Testis (tissue), 3 donors: ENCODE results near the gene TMEM168. TPM values are rescaled to one million over a fixed set of nuclear protein-coding genes. Genes with fewer than 3 reads are reported as not detected.

Experiments
- DNase-seq: peaks from one replicate; pipeline ENCODE4 v3.0.0-alpha.2; 2019
- H3K27ac ChIP-seq, 2 donors: fragments of 200-600 bp; sonication (generic); one replicate each; pipeline ENCODE4 v1.5.1; 2019
- H3K27me3 ChIP-seq: fragments of 200-600 bp; sonication (generic); one replicate; pipeline ENCODE4 v1.5.1; 2019
- H3K36me3 ChIP-seq: fragments of 200-600 bp; sonication (generic); one replicate; pipeline ENCODE4 v1.5.1; 2017; ENCODE audit warnings: low read depth; ENCODE audit errors: missing control alignments
- H3K4me1 ChIP-seq: fragments of 200-600 bp; sonication (generic); one replicate; pipeline ENCODE4 v1.5.1; 2019
- H3K4me3 ChIP-seq, 2 donors: fragments of 200-600 bp; sonication (generic); one replicate each; pipeline ENCODE4 v1.5.1; 2017 to 2019
- H3K9me3 ChIP-seq: fragments of 200-600 bp; sonication (generic); one replicate; pipeline ENCODE4 v1.5.1; 2017
- POLR2A ChIP-seq: fragments of 450-650 bp; IDR thresholded peaks from one replicate; pipeline ENCODE4 v1.6.1; 2017; ENCODE audit warnings: antibody characterized with exemption, mild to moderate bottlenecking, moderate library complexity
- WGBS, 2 donors: methylation state at CpG; one replicate each; pipeline ENCODE4 v1.1.5; 2018; 5-methylcytosine and 5-hydroxymethylcytosine counted together
- intact Hi-C: fragments of 100-400 bp; cut with DNase I; formaldehyde crosslinking; loops from one replicate; pipeline ENCODE4 v1.15.1; 2023; ENCODE audit warnings: low total_unique reads
- polyA plus RNA-seq: library from polyadenylated mRNA; stranded (reverse); fragments of 350-450 nt; fragmentation: Illumina TruSeq; extraction: RNeasy Lipid Tissue Mini Kit (QIAGEN cat#74804); gene quantifications from one replicate; pipeline ENCODE4 v1.2.3, GENCODE V29; 2014; ENCODE audit warnings: low read depth, low replicate concordance; ENCODE audit not compliant: insufficient read depth
- total RNA-seq, 2 donors: library from RNA; depleted of rRNA; stranded (reverse); fragments of >200 nt; gene quantifications; one replicate each; pipeline ENCODE4 v1.2.3, GENCODE V29; 2016
- TF ChIP-seq, protein P1 (sequence below), 3 experiments: fragments of 450-650 bp in 2 of 3; fragments of 200-600 bp in 1 of 3; sonication (generic) in 1 of 3; IDR thresholded peaks; one replicate each; pipeline ENCODE4 v1.5.1; 2016 to 2019; ENCODE audit warnings: antibody characterized with exemption in 3 of 3, mild to moderate bottlenecking in 2 of 3, moderate library complexity in 1 of 3

The TMEM168 gene
- total and polyA plus RNA-seq, 3 donors from 2014 or later, result 21.4 to 31.7 (median 26.1) TPM

DNA sequence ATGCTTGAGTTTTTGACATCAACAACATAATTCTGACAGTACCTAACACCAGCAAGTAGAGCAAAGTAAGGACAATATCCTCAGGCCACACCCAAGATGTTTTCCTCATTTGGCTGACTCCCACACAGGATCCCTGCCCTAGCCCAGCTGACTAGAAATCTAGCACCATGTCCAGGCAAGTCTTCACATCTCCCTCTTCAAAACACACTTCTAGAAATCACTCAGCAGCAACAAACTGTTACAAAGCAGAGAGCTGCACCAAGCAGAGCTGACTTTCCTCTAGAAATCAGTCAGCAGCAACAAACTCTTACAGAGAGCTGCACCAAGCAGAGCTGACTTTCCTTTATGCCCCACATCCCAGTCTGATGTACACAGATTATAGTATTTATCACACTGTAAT, 7.7 kb downstream of the TMEM168 start:
- DNase-seq, result no peak
- H3K27me3 ChIP-seq, result no peaks in the 10 kb centered on the region
- intact Hi-C loops, result no loop called here
- no peaks in the 10 kb centered on the region for H3K4me1 ChIP-seq
- no peak overlapping the region for H3K4me3 ChIP-seq
- no peaks in the 10 kb centered on the region for H3K9me3 ChIP-seq
- no peaks in the 10 kb centered on the region for H3K36me3 ChIP-seq
- H3K27ac ChIP-seq, result no peak overlapping the region
- TF ChIP-seq, protein P1, sequence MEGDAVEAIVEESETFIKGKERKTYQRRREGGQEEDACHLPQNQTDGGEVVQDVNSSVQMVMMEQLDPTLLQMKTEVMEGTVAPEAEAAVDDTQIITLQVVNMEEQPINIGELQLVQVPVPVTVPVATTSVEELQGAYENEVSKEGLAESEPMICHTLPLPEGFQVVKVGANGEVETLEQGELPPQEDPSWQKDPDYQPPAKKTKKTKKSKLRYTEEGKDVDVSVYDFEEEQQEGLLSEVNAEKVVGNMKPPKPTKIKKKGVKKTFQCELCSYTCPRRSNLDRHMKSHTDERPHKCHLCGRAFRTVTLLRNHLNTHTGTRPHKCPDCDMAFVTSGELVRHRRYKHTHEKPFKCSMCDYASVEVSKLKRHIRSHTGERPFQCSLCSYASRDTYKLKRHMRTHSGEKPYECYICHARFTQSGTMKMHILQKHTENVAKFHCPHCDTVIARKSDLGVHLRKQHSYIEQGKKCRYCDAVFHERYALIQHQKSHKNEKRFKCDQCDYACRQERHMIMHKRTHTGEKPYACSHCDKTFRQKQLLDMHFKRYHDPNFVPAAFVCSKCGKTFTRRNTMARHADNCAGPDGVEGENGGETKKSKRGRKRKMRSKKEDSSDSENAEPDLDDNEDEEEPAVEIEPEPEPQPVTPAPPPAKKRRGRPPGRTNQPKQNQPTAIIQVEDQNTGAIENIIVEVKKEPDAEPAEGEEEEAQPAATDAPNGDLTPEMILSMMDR (IDR thresholded peaks at IDR 0.05), result no peak
- TF ChIP-seq POLR2A, result no peak

DNA sequence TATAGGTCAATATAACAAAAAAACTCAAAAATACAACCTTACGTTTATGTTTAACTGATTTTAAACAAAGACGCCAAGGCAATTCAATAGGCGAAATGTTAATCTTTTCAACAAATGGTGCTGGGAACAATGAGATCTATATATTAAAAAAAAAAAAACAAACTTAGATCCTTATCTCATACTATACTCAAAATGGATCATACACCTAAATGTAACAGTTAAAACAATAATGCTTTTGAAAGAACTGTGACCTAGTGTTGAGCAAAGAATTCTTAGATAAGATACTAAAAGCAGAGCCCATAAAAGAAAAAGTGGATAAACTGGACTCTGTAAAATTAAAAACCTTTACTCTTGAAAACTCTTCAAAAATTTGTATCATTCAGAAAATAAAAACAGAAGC, 8.6 kb downstream of the TMEM168 start:
- TF ChIP-seq, protein P1 (IDR thresholded peaks at IDR 0.05), result no peak
- TF ChIP-seq POLR2A, result no peak
- H3K27me3 ChIP-seq, result no peaks in the 10 kb centered on the region
- H3K27ac ChIP-seq, result no peak overlapping the region
- DNase-seq, result no peak
- no peaks in the 10 kb centered on the region for H3K9me3 ChIP-seq
- intact Hi-C loops, result no loop called here
- H3K4me3 ChIP-seq, result no peak overlapping the region
- WGBS, 2 donors, result 72 to 86% methylated on average over 3 of the region's 3 CpGs
- no peaks in the 10 kb centered on the region for H3K36me3 ChIP-seq
- H3K4me1 ChIP-seq, result no peaks in the 10 kb centered on the region

DNA sequence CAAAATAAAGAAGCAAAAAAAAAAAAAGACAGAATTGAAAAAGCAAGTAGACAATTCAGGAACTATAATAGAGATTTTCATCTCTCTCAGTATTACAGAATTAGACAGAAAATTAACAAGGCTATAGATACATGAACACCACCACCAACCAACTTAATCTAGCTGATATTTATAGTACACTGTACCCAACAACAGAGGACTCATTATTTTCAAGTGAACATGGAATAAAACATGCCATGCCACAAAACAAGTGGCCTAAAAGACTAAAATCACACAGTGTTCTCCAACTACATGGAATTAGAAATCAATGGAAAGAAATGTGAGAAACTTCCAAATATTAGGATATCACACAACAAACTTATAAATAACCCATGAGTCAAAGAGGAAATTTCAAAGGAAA, 9.1 kb downstream of the TMEM168 start:
- intact Hi-C loops, result no loop called here
- H3K4me3 ChIP-seq, result no peak overlapping the region
- H3K27ac ChIP-seq, result no peak overlapping the region
- no peak for DNase-seq
- H3K36me3 ChIP-seq, result no peaks in the 10 kb centered on the region
- H3K9me3 ChIP-seq, result no peaks in the 10 kb centered on the region
- TF ChIP-seq, protein P1 (IDR thresholded peaks at IDR 0.05), result no peak
- no peak for TF ChIP-seq POLR2A
- no peaks in the 10 kb centered on the region for H3K4me1 ChIP-seq
- no peaks in the 10 kb centered on the region for H3K27me3 ChIP-seq

DNA sequence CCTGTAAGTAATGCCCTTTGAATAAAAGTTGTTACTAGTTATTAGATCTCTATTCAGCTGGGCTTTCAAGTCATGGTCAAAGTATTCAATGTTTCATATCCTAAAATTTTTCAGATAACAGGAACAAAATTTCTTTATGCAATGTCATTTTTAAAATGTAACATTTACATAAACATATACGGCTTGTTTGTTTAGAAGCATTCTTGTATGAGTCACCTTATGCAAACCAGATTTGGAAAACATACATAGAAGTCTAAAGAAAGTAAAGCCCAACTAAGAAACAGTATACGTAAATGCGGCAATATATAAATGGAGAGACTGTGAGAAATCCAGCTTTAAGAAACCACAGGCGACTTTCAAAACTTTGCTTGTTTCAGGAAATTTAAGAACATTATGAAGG, 10.5 kb downstream of the TMEM168 start:
- DNase-seq, result no peak
- no peaks in the 10 kb centered on the region for H3K27me3 ChIP-seq
- H3K36me3 ChIP-seq, result no peaks in the 10 kb centered on the region
- intact Hi-C loops, result no loop called here
- TF ChIP-seq POLR2A, result no peak
- TF ChIP-seq, protein P1 (IDR thresholded peaks at IDR 0.05), result no peak
- 62 to 86% methylated on average over 4 of the region's 4 CpGs for WGBS, 2 donors
- H3K27ac ChIP-seq, result no peak overlapping the region
- no peak overlapping the region for H3K4me3 ChIP-seq
- no peaks in the 10 kb centered on the region for H3K9me3 ChIP-seq
- no peaks in the 10 kb centered on the region for H3K4me1 ChIP-seq

DNA sequence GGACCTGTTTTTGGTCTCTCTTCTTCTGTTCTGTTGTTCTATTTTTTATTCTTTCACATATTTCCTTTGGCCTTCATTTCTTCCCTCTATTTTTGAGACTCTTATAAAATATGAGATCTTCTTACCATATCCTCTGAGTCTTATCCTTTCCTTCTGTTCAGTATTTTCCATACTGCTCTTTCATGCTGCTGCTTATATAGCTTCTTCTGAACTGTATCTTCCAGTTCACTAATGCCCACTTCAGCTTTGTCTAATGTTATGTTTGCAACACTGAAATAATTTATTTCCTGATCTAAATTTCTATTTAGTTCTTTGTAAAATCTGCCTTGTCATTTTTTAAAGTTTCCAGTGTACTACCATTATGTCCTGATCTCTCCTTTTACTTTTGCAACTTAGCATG, 12.8 kb downstream of the TMEM168 start:
- TF ChIP-seq POLR2A, result no peak
- Histone ChIP-seq H3K27me3 (no peaks in the 10 kb centered on the region), H3K9me3 (no peaks in the 10 kb centered on the region), H3K4me3 (no peak overlapping the region), H3K36me3 (no peaks in the 10 kb centered on the region), H3K27ac (no peak overlapping the region), H3K4me1 (no peaks in the 10 kb centered on the region)
- intact Hi-C loops, result no loop called here
- no peak for DNase-seq
